OCI-LY1 (cell line): ENCODE data around the gene TBL2.

Experiments
- H2AFZ ChIP-seq: fragments of 200-600 bp; sonication (generic), shearing (Covaris generic); 2 replicates; pipeline ENCODE4 v1.6.0; 2014; ENCODE audit warnings: antibody characterized with exemption, mild to moderate bottlenecking, low read length
- H3F3A ChIP-seq: fragments of 200-600 bp; sonication (generic), shearing (Covaris generic); 2 replicates; pipeline ENCODE4 v1.6.0; 2014; ENCODE audit warnings: mild to moderate bottlenecking, antibody characterized with exemption, low read length, moderate library complexity; ENCODE audit not compliant: insufficient read depth
- H3K27ac ChIP-seq: fragments of 200-600 bp; sonication (generic); 2 replicates; pipeline ENCODE4 v1.5.1; 2014; ENCODE audit warnings: low read length, mixed run types, mild to moderate bottlenecking, low read depth; ENCODE audit not compliant: poor library complexity, severe bottlenecking
- H3K27me3 ChIP-seq: fragments of 200-600 bp; sonication (generic); 2 replicates; pipeline ENCODE4 v1.6.0; 2014; ENCODE audit warnings: antibody characterized with exemption, mild to moderate bottlenecking, low read length, moderate library complexity; ENCODE audit not compliant: insufficient read depth
- H3K36me3 ChIP-seq: fragments of 200-600 bp; sonication (generic); 2 replicates; pipeline ENCODE4 v1.6.1; 2014; ENCODE audit warnings: mild to moderate bottlenecking, antibody characterized with exemption, low read length, moderate library complexity, mixed read lengths; ENCODE audit not compliant: insufficient read depth
- H3K4me1 ChIP-seq: fragments of 200-600 bp; sonication (generic); 2 replicates; pipeline ENCODE4 v1.5.1; 2014; ENCODE audit warnings: mild to moderate bottlenecking, low read length, moderate library complexity; ENCODE audit not compliant: insufficient read depth, severe bottlenecking
- H3K4me2 ChIP-seq: fragments of 200-600 bp; sonication (generic), shearing (Covaris generic); 2 replicates; pipeline ENCODE4 v1.6.1; 2014; ENCODE audit warnings: low read length
- H3K4me3 ChIP-seq: fragments of 200-600 bp; sonication (generic); 2 replicates; pipeline ENCODE4 v1.5.1; 2014; ENCODE audit warnings: low read length, low read depth, mild to moderate bottlenecking, mixed read lengths; ENCODE audit not compliant: poor library complexity, severe bottlenecking
- H3K79me2 ChIP-seq: fragments of 200-600 bp; shearing (Covaris generic); 2 replicates; pipeline ENCODE4 v1.6.1; 2016; ENCODE audit warnings: mixed run types, low read length, mixed read lengths; ENCODE audit not compliant: insufficient read depth
- H3K9ac ChIP-seq: fragments of 200-600 bp; sonication (generic), shearing (Covaris generic); 2 replicates; pipeline ENCODE4 v1.6.1; 2014; ENCODE audit warnings: mild to moderate bottlenecking, low read length, mixed read lengths
- H3K9me2 ChIP-seq: fragments of 200-600 bp; sonication (generic), shearing (Covaris generic); 2 replicates; pipeline ENCODE4 v1.6.1; 2014; ENCODE audit warnings: low read depth, mild to moderate bottlenecking, low read length, mixed read lengths
- H3K9me3 ChIP-seq: fragments of 200-600 bp; shearing (Covaris generic); 2 replicates; pipeline ENCODE4 v1.6.1; 2014; ENCODE audit warnings: low read length, mixed read lengths
- H4K20me1 ChIP-seq: fragments of 200-600 bp; sonication (generic), shearing (Covaris generic); 2 replicates; pipeline ENCODE4 v1.6.0; 2016; ENCODE audit warnings: mild to moderate bottlenecking, low read length; ENCODE audit not compliant: insufficient read depth
- EZH2 ChIP-seq: fragments of 200-600 bp; sonication (generic), shearing (Covaris generic); IDR thresholded peaks from 2 replicates; pipeline ENCODE4 v1.8.0; 2017; ENCODE audit warnings: borderline replicate concordance, mixed run types, mild to moderate bottlenecking, antibody characterized with exemption, low read length, moderate library complexity, mixed read lengths
- TF ChIP-seq, protein P1 (sequence below): fragments of 200-600 bp; sonication (generic), shearing (Covaris generic); IDR thresholded peaks from 2 replicates; pipeline ENCODE4 v1.5.1; 2017; ENCODE audit warnings: mild to moderate bottlenecking, antibody characterized with exemption, low read length, moderate library complexity, mixed read lengths

TBL2 gene

DNA sequence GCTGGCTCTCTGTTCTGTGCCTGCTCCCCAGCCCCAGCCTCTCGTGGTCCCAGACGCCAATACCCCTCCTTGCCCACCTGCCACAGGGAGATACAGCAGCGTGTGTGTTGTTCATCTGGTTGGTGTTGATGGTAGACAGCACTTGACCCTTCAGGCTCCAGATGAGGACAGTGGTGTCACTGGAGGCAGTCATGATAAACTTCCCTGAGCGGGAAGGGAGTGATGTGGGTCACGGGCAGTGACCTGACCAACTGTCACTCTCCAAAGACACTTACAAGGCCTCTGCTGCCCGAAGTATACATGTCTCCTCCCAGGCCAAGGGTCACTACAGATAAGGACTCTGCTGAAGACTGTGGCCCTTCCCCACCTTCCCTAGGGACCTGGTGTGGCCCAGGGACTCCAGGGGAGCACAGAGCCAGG is 5.6 kb downstream of the TBL2 start:
- H3K4me2 ChIP-seq = no peak overlapping the region
- no peaks in the 10 kb centered on the region for H3K9me2 ChIP-seq
- peaks cover 69% of the 10 kb centered on the region for H3K36me3 ChIP-seq
- no peak overlapping the region for H3K4me3 ChIP-seq
- no peak overlapping the region for H2AFZ ChIP-seq
- no peaks in the 10 kb centered on the region for H4K20me1 ChIP-seq
- peaks cover 8% of the 10 kb centered on the region for H3K79me2 ChIP-seq
- H3F3A ChIP-seq = no peaks in the 10 kb centered on the region
- TF ChIP-seq, protein P1, sequence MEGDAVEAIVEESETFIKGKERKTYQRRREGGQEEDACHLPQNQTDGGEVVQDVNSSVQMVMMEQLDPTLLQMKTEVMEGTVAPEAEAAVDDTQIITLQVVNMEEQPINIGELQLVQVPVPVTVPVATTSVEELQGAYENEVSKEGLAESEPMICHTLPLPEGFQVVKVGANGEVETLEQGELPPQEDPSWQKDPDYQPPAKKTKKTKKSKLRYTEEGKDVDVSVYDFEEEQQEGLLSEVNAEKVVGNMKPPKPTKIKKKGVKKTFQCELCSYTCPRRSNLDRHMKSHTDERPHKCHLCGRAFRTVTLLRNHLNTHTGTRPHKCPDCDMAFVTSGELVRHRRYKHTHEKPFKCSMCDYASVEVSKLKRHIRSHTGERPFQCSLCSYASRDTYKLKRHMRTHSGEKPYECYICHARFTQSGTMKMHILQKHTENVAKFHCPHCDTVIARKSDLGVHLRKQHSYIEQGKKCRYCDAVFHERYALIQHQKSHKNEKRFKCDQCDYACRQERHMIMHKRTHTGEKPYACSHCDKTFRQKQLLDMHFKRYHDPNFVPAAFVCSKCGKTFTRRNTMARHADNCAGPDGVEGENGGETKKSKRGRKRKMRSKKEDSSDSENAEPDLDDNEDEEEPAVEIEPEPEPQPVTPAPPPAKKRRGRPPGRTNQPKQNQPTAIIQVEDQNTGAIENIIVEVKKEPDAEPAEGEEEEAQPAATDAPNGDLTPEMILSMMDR = no peak
- no peak for TF ChIP-seq EZH2
- H3K4me1 ChIP-seq = peaks cover 13% of the 10 kb centered on the region
- H3K27ac ChIP-seq = no peak overlapping the region
- H3K27me3 ChIP-seq = no peaks in the 10 kb centered on the region
- H3K9me3 ChIP-seq = no peaks in the 10 kb centered on the region
- no peak overlapping the region for H3K9ac ChIP-seq

DNA sequence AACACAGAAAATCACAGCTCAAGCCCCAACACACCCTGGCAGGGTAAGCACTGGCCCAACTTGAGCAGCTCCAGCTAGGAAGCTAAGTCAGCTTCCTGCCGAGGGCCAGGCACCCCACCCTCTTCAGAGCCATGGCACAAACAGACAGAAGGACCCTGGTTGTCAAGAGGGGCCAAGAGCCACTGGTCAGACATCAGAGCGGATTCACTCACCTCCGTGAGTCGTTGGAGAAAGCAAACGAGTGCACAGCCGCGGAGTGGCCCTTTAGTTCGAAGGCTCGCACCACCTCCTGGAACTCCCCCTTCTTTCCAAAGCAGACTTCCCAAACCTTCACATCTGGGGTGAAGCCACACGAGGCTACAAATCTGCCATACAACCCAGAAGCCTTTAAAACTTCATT is 7.4 kb downstream of the TBL2 start:
- H3K36me3 ChIP-seq = peaks cover 69% of the 10 kb centered on the region
- H3K79me2 ChIP-seq = no peaks in the 10 kb centered on the region
- no peak overlapping the region for H3K9ac ChIP-seq
- H2AFZ ChIP-seq = no peak overlapping the region
- no peak for TF ChIP-seq EZH2
- TF ChIP-seq, protein P1 = no peak
- no peaks in the 10 kb centered on the region for H3K9me3 ChIP-seq
- no peak overlapping the region for H3K27ac ChIP-seq
- peaks cover 2% of the 10 kb centered on the region for H3K4me1 ChIP-seq
- no peaks in the 10 kb centered on the region for H3F3A ChIP-seq
- H4K20me1 ChIP-seq = no peaks in the 10 kb centered on the region
- no peaks in the 10 kb centered on the region for H3K9me2 ChIP-seq
- H3K4me2 ChIP-seq = no peak overlapping the region
- H3K4me3 ChIP-seq = no peak overlapping the region
- H3K27me3 ChIP-seq = no peaks in the 10 kb centered on the region

DNA sequence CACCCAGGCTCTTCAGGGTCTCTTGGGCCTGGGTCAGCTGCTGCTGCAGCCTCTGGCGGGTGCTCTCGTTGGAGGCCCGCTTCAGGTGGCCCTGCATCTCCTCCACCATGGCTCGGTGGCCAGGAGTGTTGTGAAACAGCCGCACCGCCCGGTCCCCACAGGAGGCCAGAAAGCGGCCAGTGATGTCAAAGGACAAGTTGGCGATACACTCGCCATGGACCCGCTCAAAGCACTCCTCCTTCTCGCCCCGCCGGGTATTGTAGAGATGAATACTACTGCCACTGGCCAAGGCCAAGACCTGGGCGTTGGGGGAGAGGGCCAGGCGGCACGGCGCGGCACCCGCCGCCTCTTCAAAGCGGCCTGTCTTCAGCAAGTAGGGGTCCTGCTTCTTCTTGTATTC is 7.9 kb downstream of the TBL2 start:
- H3K36me3 ChIP-seq = peaks cover 67% of the 10 kb centered on the region

More for the DNA sequence above, 7.9 kb downstream of the TBL2 start:
- Histone ChIP-seq H3K4me1 (peaks cover 5% of the 10 kb centered on the region), H3K9ac (no peak overlapping the region), H3F3A (no peaks in the 10 kb centered on the region), H3K4me3 (no peak overlapping the region), H4K20me1 (no peaks in the 10 kb centered on the region), H3K27ac (no peak overlapping the region), H3K9me2 (no peaks in the 10 kb centered on the region), H3K4me2 (no peak overlapping the region), H2AFZ (no peak overlapping the region), H3K79me2 (no peaks in the 10 kb centered on the region), H3K27me3 (no peaks in the 10 kb centered on the region), H3K9me3 (no peaks in the 10 kb centered on the region)
- TF ChIP-seq, protein P1 = no peak
- no peak for TF ChIP-seq EZH2
